ENCODE results near the gene HIGD1C. TPM values are rescaled to one million over a fixed set of nuclear protein-coding genes. Genes with fewer than 3 reads are reported as not detected.
"Not testable (repeated sequence)": the region's sequence is repeated elsewhere in the genome, so short reads cannot be mapped to it uniquely, and the experiment has no call there.

HIGD1C gene
- not detected for total RNA-seq

- TF ChIP-seq POLR2AphosphoS5 (IDR thresholded peaks at IDR 0.05) (no peak), CTCF (IDR thresholded peaks at IDR 0.05) (no peak), POLR2A (IDR thresholded peaks at IDR 0.05) (no peak)
- no peak within 1 kb of the TSS for H3K4me3 ChIP-seq
- intact Hi-C loops (cut with DNase I; ENCODE audit: low total_unique reads) = no loop called here
- no peak within 1 kb of the TSS for H3K27ac ChIP-seq
- H3K4me1 ChIP-seq = no peaks in the 10 kb centered on the region
- H3K27me3 ChIP-seq = no peaks in the 10 kb centered on the region
- no peaks in the 10 kb centered on the region for H3K9me3 ChIP-seq
- no peaks in the 10 kb centered on the region for H3K36me3 ChIP-seq
- no peak for DNase-seq (ENCODE audit: low spot score in 2 of 2)
These were observed at the start of gene HIGD1C for GRCh38 chr12:50952510-50952909. Gene HIGD1C, plus strand, starts transcription at chr12:50952544. Its CDS starts 1,455 bp downstream, at chr12:50953999.

GRCh38 chr12:50908479-50908878 lies 43.9 kb upstream of the HIGD1C start:
- H3K9me3 ChIP-seq = peaks cover 15 to 17% of the 10 kb centered on the region in 2 donors
- H3K27me3 ChIP-seq; H3K27ac ChIP-seq; H3K36me3 ChIP-seq; DNase-seq (ENCODE audit: low spot score in 2 of 2); intact Hi-C loops (cut with DNase I; ENCODE audit: low total_unique reads); H3K4me1 ChIP-seq; H3K4me3 ChIP-seq: not testable (repeated sequence)

GRCh38 chr12:50912361-50912760 lies 40.0 kb upstream of the HIGD1C start:
- H3K27ac ChIP-seq; H3K4me3 ChIP-seq; H3K27me3 ChIP-seq; H3K4me1 ChIP-seq; H3K36me3 ChIP-seq; intact Hi-C loops (cut with DNase I; ENCODE audit: low total_unique reads); DNase-seq (ENCODE audit: low spot score in 2 of 2): not testable (repeated sequence)
- peaks cover 30 to 37% of the 10 kb centered on the region in 2 donors for H3K9me3 ChIP-seq

- Histone ChIP-seq H3K27ac (no peak overlapping the region), H3K27me3 (no peaks in the 10 kb centered on the region), H3K4me1 (no peaks in the 10 kb centered on the region), H3K9me3 (peaks cover 30 to 37% of the 10 kb centered on the region in 2 donors), H3K36me3 (no peaks in the 10 kb centered on the region), H3K4me3 (no peak overlapping the region)
- TF ChIP-seq CTCF (IDR thresholded peaks at IDR 0.05) (no peak), POLR2AphosphoS5 (IDR thresholded peaks at IDR 0.05) (no peak), POLR2A (IDR thresholded peaks at IDR 0.05) (no peak)
- intact Hi-C loops (cut with DNase I; ENCODE audit: low total_unique reads) = no loop called here
- DNase-seq (ENCODE audit: low spot score in 2 of 2) = no peak
These were observed 39.1 kb upstream of the HIGD1C start for GRCh38 chr12:50913224-50913623.

- DNase-seq (ENCODE audit: low spot score in 2 of 2) = no peak
- Histone ChIP-seq H3K9me3 (peaks cover 30 to 37% of the 10 kb centered on the region in 2 donors), H3K36me3 (no peaks in the 10 kb centered on the region), H3K4me1 (no peaks in the 10 kb centered on the region), H3K27ac (no peak overlapping the region), H3K27me3 (no peaks in the 10 kb centered on the region), H3K4me3 (no peak overlapping the region)
- TF ChIP-seq POLR2AphosphoS5 (IDR thresholded peaks at IDR 0.05) (no peak), POLR2A (IDR thresholded peaks at IDR 0.05) (no peak), CTCF (IDR thresholded peaks at IDR 0.05) (no peak)
- intact Hi-C loops (cut with DNase I; ENCODE audit: low total_unique reads) = no loop called here
These were observed 37.4 kb upstream of the HIGD1C start for GRCh38 chr12:50914872-50915484.

GRCh38 chr12:50916292-50916691 lies 36.1 kb upstream of the HIGD1C start:
- H3K27ac ChIP-seq = no peak overlapping the region
- H3K9me3 ChIP-seq = peaks cover 30 to 37% of the 10 kb centered on the region in 2 donors
- H3K36me3 ChIP-seq = no peaks in the 10 kb centered on the region
- no peak overlapping the region for H3K4me3 ChIP-seq
- no peak for DNase-seq (ENCODE audit: low spot score in 2 of 2)
- H3K27me3 ChIP-seq = no peaks in the 10 kb centered on the region
- no peaks in the 10 kb centered on the region for H3K4me1 ChIP-seq
- no peak for TF ChIP-seq POLR2AphosphoS5 (IDR thresholded peaks at IDR 0.05)
- TF ChIP-seq CTCF (IDR thresholded peaks at IDR 0.05) = no peak
- TF ChIP-seq POLR2A (IDR thresholded peaks at IDR 0.05) = no peak
- intact Hi-C loops (cut with DNase I; ENCODE audit: low total_unique reads) = no loop called here

Data from breast epithelium (tissue), 4 donors.